K562 (cell line): ENCODE data around the gene GFAP. TPM values are rescaled to one million over a fixed set of nuclear protein-coding genes. Genes with fewer than 3 reads are reported as not detected.

Source experiments
- DIDO1 ChIP-seq: fragments of 450-650 bp; IDR thresholded peaks from 2 replicates; pipeline ENCODE4 v1.6.1; 2016; ENCODE audit warnings: low read depth, missing biosample characterization, missing genetic modification characterization
- FOXJ2 ChIP-seq: fragments of 200-800 bp; sonication (Bioruptor generic); IDR thresholded peaks from 2 replicates; pipeline ENCODE4 v1.6.1; 2016; ENCODE audit warnings: missing genetic modification characterization, missing compliant biosample characterization
- GTF2F1 ChIP-seq: IDR thresholded peaks from 2 replicates; pipeline ENCODE4 v1.6.1; 2011; ENCODE audit warnings: low read depth, low read length, improper control_type of control experiment
- HSF4 ChIP-seq: fragments of 250-450 bp; sonication (Bioruptor Pico); IDR thresholded peaks from 2 replicates; pipeline ENCODE4 v2.1.2; 2022; ENCODE audit warnings: mild to moderate bottlenecking, moderate library complexity, borderline replicate concordance
- JUND ChIP-seq, 2 experiments: IDR thresholded peaks; 2 replicates in 1 of 2; 3 replicates in 1 of 2; pipeline ENCODE4 v1.6.1; 2011; ENCODE audit warnings: borderline replicate concordance in 2 of 2, low read depth in 2 of 2, low read length in 2 of 2, improper control_type of control experiment in 1 of 2, missing biosample characterization in 1 of 2, missing genetic modification characterization in 1 of 2, missing genetic modification reagents in 1 of 2
- RBM34 ChIP-seq: fragments of 200-400 bp; formaldehyde crosslinking; IDR thresholded peaks from 2 replicates; pipeline ENCODE4 v1.6.1; 2018; ENCODE audit warnings: low read length, borderline replicate concordance; ENCODE audit not compliant: insufficient read depth
- REST ChIP-seq, 2 experiments: fragments of 450-650 bp; formaldehyde crosslinking in 1 of 2; IDR thresholded peaks; 2 replicates each; pipeline versions ENCODE4 v1.4.0 to v1.6.1; 2014 to 2020; ENCODE audit warnings: mild to moderate bottlenecking in 2 of 2, borderline replicate concordance in 1 of 2, low read depth in 1 of 2
- RFX1 ChIP-seq: fragments of 450-650 bp; IDR thresholded peaks from 2 replicates; pipeline ENCODE4 v1.6.1; 2016; ENCODE audit warnings: mild to moderate bottlenecking, moderate library complexity
- RNF2 ChIP-seq: sonication (generic); IDR thresholded peaks from 2 replicates; pipeline ENCODE4 v1.6.1; 2016
- SREBF1 ChIP-seq: fragments of 150-350 bp; IDR thresholded peaks from 2 replicates; pipeline ENCODE4 v1.6.1; 2014; ENCODE audit warnings: antibody characterized with exemption, low read depth, low read length, borderline replicate concordance
- VEZF1 ChIP-seq: fragments of 200-800 bp; sonication (Bioruptor generic); IDR thresholded peaks from 2 replicates; pipeline ENCODE4 v1.6.1; 2017; ENCODE audit warnings: missing genetic modification characterization, missing compliant biosample characterization
- ZBTB9 ChIP-seq: fragments of 450-650 bp; formaldehyde crosslinking; IDR thresholded peaks from 2 replicates; pipeline ENCODE4 v1.4.0; 2020; ENCODE audit warnings: mild to moderate bottlenecking, moderate library complexity
- ZNF551 ChIP-seq: fragments of 250-450 bp; sonication (Bioruptor Pico); IDR thresholded peaks from 2 replicates; pipeline ENCODE4 v1.5.0; 2021; ENCODE audit warnings: mild to moderate bottlenecking, moderate library complexity
- polyA plus RNA-seq, 8 experiments: library from polyadenylated mRNA; depleted of rRNA in 4 of 8; stranded (reverse) in 5 of 8; unstranded in 3 of 8; fragments of >200 nt; fragmentation: Nextera tagmentation in 2 of 8; fragmentation: Illumina TruSeq in 1 of 8; extraction: Ambion mirVana in 2 of 8; extraction: Trizol in 1 of 8; gene quantifications; 2 replicates each; pipeline versions ENCODE4 v1.2.1 to v1.2.3, GENCODE V29; 2011 to 2014; ENCODE audit warnings: inconsistent platforms in 1 of 8, missing spikeins in 1 of 8
- total RNA-seq, 7 experiments: library from RNA; depleted of rRNA in 6 of 7; stranded (reverse); fragments of >200 nt in 6 of 7; fragmentation: Illumina TruSeq in 2 of 7; extraction: Trizol in 2 of 7; gene quantifications; 2 replicates each; pipeline versions ENCODE4 v1.2.1 to v1.2.3, GENCODE V29; 2011 to 2021; ENCODE audit warnings: low replicate concordance in 1 of 7
- TF ChIP-seq, protein P1 (sequence below): fragments of 250-450 bp; sonication (Bioruptor Pico); IDR thresholded peaks from 2 replicates; pipeline ENCODE4 v1.5.0; 2021

The GFAP gene
- total and polyA plus RNA-seq, 9 of the 15 experiments (the other 6 are each of a cell fraction or from before 2014, with no cell fraction given), result 0.07 to 1.4 (median 0.60) TPM; not detected in 1

- TF ChIP-seq REST (IDR thresholded peaks at IDR 0.05; ENCODE audit: borderline replicate concordance) (no peak), REST (CRISPR knock-in tag; IDR thresholded peaks at IDR 0.05; ENCODE audit: low read depth) (no peak), JUND (IDR thresholded peaks at IDR 0.05; ENCODE audit: borderline replicate concordance, low read depth, low read length) (0 out of 2 replicates have a peak, but pooled peaks have one; percentile 8), JUND (tag; IDR thresholded peaks at IDR 0.05; ENCODE audit: borderline replicate concordance, low read depth, low read length) (no peak), VEZF1 (CRISPR knock-in tag) (peak; percentile 52; the same call in 1 of the 2 replicates), HSF4 (CRISPR knock-in tag) (no peak), SREBF1 (no peak), RBM34 (no peak), RFX1 (peak; percentile 75), GTF2F1 (no peak), ZNF551 (CRISPR knock-in tag) (no peak), RNF2 (no peak), ZBTB9 (CRISPR knock-in tag) (no peak), DIDO1 (tag) (no peak), FOXJ2 (no peak)
- TF ChIP-seq, protein P1, sequence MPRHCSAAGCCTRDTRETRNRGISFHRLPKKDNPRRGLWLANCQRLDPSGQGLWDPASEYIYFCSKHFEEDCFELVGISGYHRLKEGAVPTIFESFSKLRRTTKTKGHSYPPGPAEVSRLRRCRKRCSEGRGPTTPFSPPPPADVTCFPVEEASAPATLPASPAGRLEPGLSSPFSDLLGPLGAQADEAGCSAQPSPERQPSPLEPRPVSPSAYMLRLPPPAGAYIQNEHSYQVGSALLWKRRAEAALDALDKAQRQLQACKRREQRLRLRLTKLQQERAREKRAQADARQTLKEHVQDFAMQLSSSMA, result no peak
Measured at GRCh38 chr17:44906763-44907728, 8.3 kb downstream of the GFAP start (continued).
